Panc1 (cell line): ENCODE measurements around the gene KCNQ1. TPM values are rescaled to one million over a fixed set of nuclear protein-coding genes. Genes with fewer than 3 reads are reported as not detected.

ENCODE experiments used
- ATAC-seq: fragments of 200-7000 bp; cut with Tn5 transposase; 2 replicates; pipeline ENCODE4 v1.9.1; 2020; ENCODE audit warnings: mild to moderate bottlenecking, moderate library complexity
- BruUV-seq: library from RNA; stranded (reverse); fragments of 400-500 nt; replicated peaks from 2 replicates; lab custom pipeline; 2021; lab: Mats Ljungman, UMichigan
- CTCF ChIA-PET: fragments of 300-600 bp; sonication (Branson Sonifier 250); formaldehyde crosslinking; loops from one replicate; lab custom pipeline; 2022; ENCODE audit warnings: antibody characterized with exemption; lab: Charles Lee
- POLR2A ChIA-PET: fragments of 300-600 bp; sonication (Branson Sonifier 250); formaldehyde crosslinking; loops from one replicate; lab custom pipeline; 2022; ENCODE audit warnings: antibody characterized with exemption; lab: Charles Lee
- DNase-seq: peaks from one replicate; pipeline ENCODE4 v3.0.0-alpha.2; 2010; ENCODE audit warnings: low read depth, low spot score
- H3K27ac ChIP-seq: 2 replicates; pipeline ENCODE4 v1.5.1; 2011; ENCODE audit warnings: mild to moderate bottlenecking, low read length, inconsistent platforms
- H3K27me3 ChIP-seq: fragments of 200-500 bp; sonication (Bioruptor generic); 2 replicates; pipeline ENCODE4 v1.6.0; 2014; ENCODE audit warnings: low read length, inconsistent platforms; ENCODE audit not compliant: control insufficient read depth, insufficient read depth
- H3K36me3 ChIP-seq: fragments of 200-500 bp; sonication (Bioruptor generic); 2 replicates; pipeline ENCODE4 v1.5.1; 2014; ENCODE audit warnings: inconsistent platforms, mild to moderate bottlenecking, low read length, moderate library complexity; ENCODE audit not compliant: control insufficient read depth, insufficient read depth
- H3K4me1 ChIP-seq: 2 replicates; pipeline ENCODE4 v1.5.1; 2011; ENCODE audit warnings: inconsistent platforms, mild to moderate bottlenecking, low read length, moderate library complexity; ENCODE audit not compliant: control insufficient read depth, insufficient read depth
- H3K4me3 ChIP-seq, 2 experiments: 2 replicates each; pipeline ENCODE4 v1.5.1; 2011 to 2012; ENCODE audit warnings: low read depth in 2 of 2, low read length in 2 of 2, mild to moderate bottlenecking in 2 of 2, inconsistent platforms in 1 of 2, moderate library complexity in 1 of 2
- H3K9me3 ChIP-seq: fragments of 200-500 bp; sonication (Bioruptor generic); 2 replicates; pipeline ENCODE4 v1.5.1; 2014; ENCODE audit warnings: low read depth, mild to moderate bottlenecking, inconsistent platforms, low read length, moderate library complexity; ENCODE audit not compliant: control insufficient read depth, insufficient read depth
- POLR2AphosphoS5 ChIP-seq: IDR thresholded peaks from 2 replicates; pipeline ENCODE4 v1.6.1; 2012; ENCODE audit warnings: mild to moderate bottlenecking, low read depth, low read length, moderate library complexity
- SIN3A ChIP-seq: IDR thresholded peaks from 2 replicates; pipeline ENCODE4 v1.6.1; 2012; ENCODE audit warnings: low read depth, mild to moderate bottlenecking, low read length, moderate library complexity, borderline replicate concordance; ENCODE audit not compliant: insufficient read depth
- TCF7L2 ChIP-seq: IDR thresholded peaks from 2 replicates; pipeline ENCODE4 v1.6.1; 2011; ENCODE audit warnings: mild to moderate bottlenecking, low read depth, low read length, inconsistent platforms
- in situ Hi-C: cut with HindIII; loops from 2 replicates; pipeline ENCODE4 v1.10.0; 2016; ENCODE audit warnings: low sequenced_read_pairs, low pct_unique_long_range_greater_than_20kb
- intact Hi-C: fragments of 100-400 bp; cut with micrococcal nuclease; formaldehyde crosslinking; loops from one replicate; pipeline ENCODE4 v1.10.0; 2022; ENCODE audit not compliant: unreplicated experiment
- total RNA-seq: library from RNA; stranded (reverse); gene quantifications from one replicate; pipeline ENCODE4 v1.2.1, GENCODE V29; 2021; ENCODE audit not compliant: unreplicated experiment
- TF ChIP-seq, protein P1 (sequence below): fragments of 450-650 bp; IDR thresholded peaks from 2 replicates; pipeline ENCODE4 v1.5.1; 2017; ENCODE audit warnings: mild to moderate bottlenecking
- TF ChIP-seq, protein P2 (sequence below), 2 experiments: IDR thresholded peaks; 2 replicates each; pipeline ENCODE4 v1.6.1; 2011 to 2012; ENCODE audit warnings: low read depth in 2 of 2, control low read depth in 1 of 2, low read length in 1 of 2, mild to moderate bottlenecking in 1 of 2, moderate library complexity in 1 of 2; ENCODE audit not compliant: insufficient read depth in 1 of 2

Gene KCNQ1
- total RNA-seq, 1 experiment from 2014 or later = 1.0 TPM

DNA sequence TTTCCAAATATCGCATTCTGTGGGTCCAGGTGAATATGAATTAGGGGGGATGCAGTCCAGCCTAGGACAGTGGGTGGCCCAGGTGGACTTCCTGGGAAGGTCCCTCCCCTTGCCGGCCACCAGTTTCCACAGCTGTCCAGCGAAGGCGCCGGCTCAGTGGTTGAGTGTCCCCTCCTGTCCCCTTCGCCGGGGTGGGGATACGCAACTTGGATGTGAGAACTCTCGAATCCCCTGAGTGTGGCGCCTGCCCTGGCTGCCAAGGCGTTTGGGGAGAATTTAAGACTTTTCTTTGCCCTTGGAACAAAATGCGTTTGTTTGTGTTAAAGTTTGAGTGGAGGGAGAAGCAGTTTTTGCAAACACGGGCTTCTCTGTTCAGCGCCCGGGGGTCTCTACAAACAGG lies 131.3 kb downstream of the KCNQ1 start:
- ATAC-seq (no peak), DNase-seq (no peak)
- POLR2A ChIA-PET = no interaction called here
- CTCF ChIA-PET = no interaction called here
- BruUV-seq = no TSS peak
- H3K4me1 ChIP-seq = no peaks in the 10 kb centered on the region
- in situ Hi-C loops (no loop called here), intact Hi-C loops (no loop called here)
- no peaks in the 10 kb centered on the region for H3K36me3 ChIP-seq
- no peak overlapping the region for H3K27ac ChIP-seq
- no peaks in the 10 kb centered on the region for H3K27me3 ChIP-seq
- no peak for TF ChIP-seq POLR2AphosphoS5
- TF ChIP-seq, protein P1, sequence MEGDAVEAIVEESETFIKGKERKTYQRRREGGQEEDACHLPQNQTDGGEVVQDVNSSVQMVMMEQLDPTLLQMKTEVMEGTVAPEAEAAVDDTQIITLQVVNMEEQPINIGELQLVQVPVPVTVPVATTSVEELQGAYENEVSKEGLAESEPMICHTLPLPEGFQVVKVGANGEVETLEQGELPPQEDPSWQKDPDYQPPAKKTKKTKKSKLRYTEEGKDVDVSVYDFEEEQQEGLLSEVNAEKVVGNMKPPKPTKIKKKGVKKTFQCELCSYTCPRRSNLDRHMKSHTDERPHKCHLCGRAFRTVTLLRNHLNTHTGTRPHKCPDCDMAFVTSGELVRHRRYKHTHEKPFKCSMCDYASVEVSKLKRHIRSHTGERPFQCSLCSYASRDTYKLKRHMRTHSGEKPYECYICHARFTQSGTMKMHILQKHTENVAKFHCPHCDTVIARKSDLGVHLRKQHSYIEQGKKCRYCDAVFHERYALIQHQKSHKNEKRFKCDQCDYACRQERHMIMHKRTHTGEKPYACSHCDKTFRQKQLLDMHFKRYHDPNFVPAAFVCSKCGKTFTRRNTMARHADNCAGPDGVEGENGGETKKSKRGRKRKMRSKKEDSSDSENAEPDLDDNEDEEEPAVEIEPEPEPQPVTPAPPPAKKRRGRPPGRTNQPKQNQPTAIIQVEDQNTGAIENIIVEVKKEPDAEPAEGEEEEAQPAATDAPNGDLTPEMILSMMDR = no peak
- no peak for TF ChIP-seq SIN3A
- TF ChIP-seq TCF7L2 = no peak
- no peaks in the 10 kb centered on the region for H3K9me3 ChIP-seq
- H3K4me3 ChIP-seq = no peak overlapping the region

DNA sequence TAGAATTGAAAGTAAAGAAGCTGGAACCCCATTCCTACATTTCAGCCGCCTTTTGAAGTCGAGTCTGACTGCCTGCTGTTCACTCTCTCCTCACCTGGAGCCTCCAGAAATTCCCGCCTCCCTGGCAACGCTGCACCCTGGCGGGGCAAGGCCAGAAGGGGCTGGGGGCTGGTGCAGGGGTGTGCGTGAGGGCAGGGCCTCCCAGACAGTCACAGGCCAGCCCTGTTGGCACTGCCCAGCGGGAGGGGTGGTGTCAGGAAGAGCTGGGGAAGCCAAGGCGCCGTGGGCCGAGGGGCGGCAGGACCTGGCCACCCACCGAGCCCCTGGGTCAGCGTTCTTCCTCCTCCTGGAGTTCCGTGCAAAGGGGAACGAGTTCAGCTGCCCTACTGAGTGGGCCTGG lies 131.7 kb downstream of the KCNQ1 start:
- Histone ChIP-seq H3K4me3 (no peak overlapping the region), H3K4me1 (no peaks in the 10 kb centered on the region), H3K9me3 (no peaks in the 10 kb centered on the region), H3K27me3 (no peaks in the 10 kb centered on the region), H3K27ac (no peak overlapping the region), H3K36me3 (no peaks in the 10 kb centered on the region)
- intact Hi-C loops (no loop called here), in situ Hi-C loops (no loop called here)
- BruUV-seq = no TSS peak
- CTCF ChIA-PET = no interaction called here
- POLR2A ChIA-PET = no interaction called here
- TF ChIP-seq POLR2AphosphoS5 = no peak
- TF ChIP-seq SIN3A = no peak
- TF ChIP-seq TCF7L2 = no peak
- TF ChIP-seq, protein P1 = no peak
- TF ChIP-seq, protein P2, sequence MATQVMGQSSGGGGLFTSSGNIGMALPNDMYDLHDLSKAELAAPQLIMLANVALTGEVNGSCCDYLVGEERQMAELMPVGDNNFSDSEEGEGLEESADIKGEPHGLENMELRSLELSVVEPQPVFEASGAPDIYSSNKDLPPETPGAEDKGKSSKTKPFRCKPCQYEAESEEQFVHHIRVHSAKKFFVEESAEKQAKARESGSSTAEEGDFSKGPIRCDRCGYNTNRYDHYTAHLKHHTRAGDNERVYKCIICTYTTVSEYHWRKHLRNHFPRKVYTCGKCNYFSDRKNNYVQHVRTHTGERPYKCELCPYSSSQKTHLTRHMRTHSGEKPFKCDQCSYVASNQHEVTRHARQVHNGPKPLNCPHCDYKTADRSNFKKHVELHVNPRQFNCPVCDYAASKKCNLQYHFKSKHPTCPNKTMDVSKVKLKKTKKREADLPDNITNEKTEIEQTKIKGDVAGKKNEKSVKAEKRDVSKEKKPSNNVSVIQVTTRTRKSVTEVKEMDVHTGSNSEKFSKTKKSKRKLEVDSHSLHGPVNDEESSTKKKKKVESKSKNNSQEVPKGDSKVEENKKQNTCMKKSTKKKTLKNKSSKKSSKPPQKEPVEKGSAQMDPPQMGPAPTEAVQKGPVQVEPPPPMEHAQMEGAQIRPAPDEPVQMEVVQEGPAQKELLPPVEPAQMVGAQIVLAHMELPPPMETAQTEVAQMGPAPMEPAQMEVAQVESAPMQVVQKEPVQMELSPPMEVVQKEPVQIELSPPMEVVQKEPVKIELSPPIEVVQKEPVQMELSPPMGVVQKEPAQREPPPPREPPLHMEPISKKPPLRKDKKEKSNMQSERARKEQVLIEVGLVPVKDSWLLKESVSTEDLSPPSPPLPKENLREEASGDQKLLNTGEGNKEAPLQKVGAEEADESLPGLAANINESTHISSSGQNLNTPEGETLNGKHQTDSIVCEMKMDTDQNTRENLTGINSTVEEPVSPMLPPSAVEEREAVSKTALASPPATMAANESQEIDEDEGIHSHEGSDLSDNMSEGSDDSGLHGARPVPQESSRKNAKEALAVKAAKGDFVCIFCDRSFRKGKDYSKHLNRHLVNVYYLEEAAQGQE (IDR thresholded peaks at IDR 0.05; ENCODE audit: insufficient read depth in 1 of 2, low read depth in 2 of 2, low read length in 1 of 2) = no peak
- no peak for ATAC-seq
- DNase-seq = no peak
